Astrocyte of the hippocampus (primary cell): ENCODE results near the gene PIEZO1.

ENCODE experiments used
- DNase-seq: peaks from one replicate; pipeline ENCODE4 v3.0.0; 2011; ENCODE audit warnings: low read depth, low spot score

The PIEZO1 gene

DNA sequence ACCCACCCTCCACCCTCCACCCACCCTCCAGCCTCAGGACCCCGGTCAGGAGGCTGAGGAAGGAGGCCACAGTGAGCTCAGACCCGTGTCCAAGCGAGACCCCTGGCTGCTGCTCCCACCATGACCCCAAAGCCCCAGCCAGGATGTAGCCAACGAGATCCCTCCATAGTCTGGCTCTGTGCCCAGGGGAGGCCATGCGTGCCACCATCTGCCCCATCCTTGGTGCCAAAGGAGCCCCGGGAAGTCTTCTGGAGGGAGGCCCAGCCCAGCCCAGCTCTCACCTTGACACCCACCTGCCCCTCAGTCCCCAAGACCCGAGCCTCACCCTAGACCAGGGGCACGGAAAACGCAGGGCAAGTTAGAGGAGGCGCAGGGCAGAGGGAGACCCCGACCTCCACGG, 34.2 kb downstream of the PIEZO1 start:
- DNase-seq = no peak

DNA sequence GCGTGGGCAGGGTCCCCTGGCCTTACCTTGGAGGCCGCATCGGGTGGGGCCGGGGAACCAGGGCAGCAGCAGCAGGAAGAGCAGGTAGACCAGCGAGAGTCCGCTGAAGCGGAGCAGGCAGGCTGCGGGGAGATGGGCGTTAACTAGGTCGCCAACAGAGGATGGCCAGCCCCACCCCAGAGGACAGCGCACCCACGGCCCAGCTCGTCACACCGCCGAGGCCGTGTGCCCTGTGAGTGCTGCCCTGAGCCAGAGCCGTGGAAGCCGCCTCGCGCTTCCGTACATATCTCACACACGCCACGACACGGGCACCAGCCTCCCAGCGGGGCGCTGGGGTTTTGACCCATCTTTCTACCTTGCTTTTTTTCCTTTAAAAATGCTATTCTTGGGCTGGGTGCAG, 35.7 kb downstream of the PIEZO1 start:
- no peak for DNase-seq

DNA sequence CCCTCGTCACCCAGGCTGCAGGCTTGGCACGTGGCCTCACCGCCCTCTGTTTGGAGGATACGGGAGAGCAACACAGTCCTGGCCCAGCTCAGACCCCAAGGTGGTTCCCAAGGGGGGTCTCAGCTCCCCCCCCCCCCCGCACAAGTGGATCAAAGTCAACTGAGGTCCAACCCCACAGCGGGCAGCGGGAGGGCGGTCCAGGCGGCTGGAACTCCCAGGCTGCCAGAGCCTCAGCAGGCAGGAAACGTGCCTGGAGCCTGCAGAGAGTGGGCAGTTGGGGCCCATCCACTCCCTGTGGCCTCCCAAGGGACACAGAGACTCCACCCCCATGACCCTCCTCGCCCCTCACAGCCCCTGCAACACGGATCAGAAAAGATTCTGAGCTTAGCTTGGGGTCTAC, 36.7 kb downstream of the PIEZO1 start:
- DNase-seq = no peak

DNA sequence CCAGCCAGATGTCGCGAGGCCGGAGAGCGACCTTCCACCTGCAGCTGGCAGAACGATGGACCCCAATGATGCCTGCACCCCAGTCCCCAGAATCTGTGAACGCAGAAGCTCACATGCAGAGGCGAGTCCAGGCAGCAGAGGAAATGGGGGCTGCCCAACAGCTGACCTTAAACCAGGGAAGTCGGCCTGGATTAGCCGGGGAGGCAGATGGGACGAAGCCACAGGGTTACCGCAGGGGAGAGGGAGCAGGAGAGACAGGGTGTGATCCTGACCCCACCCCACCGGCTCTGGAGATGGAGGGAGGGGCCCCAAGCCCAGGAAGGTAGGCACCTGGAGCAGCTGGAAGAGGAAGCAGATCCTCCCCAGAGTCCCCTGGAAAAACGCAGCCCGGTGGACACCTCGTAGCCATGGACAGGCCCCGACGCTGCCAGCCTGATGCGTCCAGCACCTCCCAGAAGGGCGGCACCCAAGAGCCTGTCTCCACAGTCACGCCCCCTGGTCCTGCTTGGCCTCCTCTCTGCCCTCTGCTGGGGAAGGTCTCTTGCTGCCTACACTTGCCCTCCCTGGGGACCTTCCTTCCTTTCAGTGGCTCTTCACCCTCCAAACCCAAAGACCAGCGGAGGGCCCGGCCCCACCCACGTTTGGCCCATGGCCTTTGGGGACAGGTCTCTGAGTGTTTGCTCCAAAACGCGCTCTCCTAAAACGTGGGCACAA, 37.3 kb downstream of the PIEZO1 start:
- no peak for DNase-seq

DNA sequence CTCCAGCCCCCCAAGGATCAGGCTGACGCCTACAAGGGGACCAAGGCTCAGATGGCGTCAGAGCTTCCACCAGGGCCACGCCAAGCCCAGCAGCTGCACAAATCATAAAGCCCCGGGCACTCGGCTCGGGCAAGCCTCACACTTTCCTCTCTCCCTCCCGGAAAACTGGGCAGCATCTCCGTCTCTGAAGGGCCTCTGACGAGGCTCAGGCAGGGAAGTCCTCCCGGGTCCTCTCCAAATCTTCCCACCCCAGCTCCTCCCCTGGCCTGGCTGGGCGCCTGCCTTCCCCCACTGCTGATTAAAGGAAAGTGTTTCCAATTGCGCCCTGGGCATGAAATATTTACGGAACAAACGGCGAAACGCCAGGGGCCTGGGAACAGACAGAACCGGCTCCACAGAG, 38.5 kb downstream of the PIEZO1 start:
- DNase-seq = no peak

DNA sequence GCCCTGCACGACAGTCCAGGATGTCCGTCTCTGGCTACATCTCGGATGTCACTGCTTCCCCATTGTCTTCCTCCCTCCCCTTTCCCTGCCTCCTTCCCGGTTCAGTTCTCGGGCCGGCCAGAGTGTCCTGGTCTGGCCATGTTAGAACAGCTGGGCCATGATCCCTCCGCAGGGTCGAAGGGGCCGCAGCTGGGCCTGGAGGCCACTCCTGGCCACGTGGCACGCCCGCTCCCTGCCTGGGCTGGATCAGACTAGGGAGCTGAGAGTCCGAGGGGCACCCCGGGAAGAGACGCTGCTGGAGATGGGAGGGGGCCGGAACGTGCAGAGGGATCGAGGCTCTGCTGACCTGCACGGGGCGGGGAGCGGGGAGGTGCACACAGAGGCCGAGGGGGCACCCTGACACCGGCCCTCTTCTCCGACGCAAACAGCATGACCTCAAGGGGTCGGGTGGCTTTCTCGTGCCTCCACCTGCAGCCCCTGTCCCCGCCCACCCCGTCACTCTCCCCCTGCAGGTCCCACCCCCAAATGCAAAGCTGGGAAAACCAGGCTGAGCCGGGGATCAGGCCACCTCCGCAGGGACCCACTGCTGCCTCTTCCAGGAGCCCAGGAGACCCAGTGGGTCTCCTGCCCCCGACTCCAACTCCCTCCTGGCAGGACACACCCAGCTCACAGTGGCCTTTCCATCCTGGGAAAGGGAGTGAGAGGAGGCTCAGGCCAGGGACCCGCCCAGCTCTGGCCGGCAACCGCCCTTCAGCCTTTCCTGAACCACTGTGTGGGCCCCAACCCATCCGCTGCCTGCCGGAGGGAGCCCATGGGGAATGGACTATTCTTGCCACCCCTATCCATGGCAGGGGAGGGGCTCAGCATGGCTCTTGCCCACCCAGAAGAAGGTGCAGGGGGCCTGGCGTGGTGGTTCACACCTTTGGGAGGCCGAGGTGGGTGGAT, 40.2 kb downstream of the PIEZO1 start:
- DNase-seq = no peak

DNA sequence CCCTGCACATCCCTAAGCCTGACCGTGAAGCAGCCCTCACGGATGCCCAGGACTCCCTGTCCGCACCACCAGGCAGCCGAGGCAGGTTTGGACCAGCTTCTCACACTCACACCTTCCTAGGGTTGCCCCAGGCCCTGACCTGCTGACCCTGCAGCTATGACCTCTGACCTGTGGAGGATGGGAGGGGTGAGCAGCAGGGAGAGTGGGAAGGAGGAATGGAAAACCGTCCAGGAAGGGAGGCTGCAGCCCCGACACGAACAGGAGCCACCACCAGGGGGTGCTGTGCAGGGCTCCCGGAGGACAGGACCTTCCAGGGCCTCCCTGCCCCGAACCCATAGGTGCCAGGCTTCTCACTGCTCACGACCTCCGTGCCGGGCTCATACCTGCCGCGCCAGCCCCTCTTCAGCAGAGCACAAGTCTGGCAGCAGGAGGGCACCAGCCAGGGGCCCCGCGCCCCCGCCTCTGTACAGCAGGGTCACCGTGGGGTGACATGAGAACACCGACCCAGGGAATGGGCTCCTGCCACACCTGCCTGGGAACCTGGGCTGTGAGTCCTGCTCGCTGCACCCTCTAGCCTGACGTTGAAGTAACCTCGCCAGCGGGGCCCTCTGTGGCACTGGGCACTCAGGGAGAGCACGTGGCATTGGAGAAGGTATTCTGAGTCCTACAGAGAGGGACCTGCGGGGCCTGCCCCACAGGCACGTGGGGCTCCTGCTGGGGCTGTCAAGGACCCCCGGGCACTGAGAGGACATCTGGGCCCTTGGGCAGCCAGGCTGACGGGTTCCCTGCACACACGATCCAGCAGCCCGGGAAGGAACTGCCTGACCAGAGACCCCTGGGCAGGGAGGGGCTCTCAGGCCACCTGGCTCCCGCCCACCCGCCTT, 41.1 kb downstream of the PIEZO1 start:
- peak; percentile 85 for DNase-seq

DNA sequence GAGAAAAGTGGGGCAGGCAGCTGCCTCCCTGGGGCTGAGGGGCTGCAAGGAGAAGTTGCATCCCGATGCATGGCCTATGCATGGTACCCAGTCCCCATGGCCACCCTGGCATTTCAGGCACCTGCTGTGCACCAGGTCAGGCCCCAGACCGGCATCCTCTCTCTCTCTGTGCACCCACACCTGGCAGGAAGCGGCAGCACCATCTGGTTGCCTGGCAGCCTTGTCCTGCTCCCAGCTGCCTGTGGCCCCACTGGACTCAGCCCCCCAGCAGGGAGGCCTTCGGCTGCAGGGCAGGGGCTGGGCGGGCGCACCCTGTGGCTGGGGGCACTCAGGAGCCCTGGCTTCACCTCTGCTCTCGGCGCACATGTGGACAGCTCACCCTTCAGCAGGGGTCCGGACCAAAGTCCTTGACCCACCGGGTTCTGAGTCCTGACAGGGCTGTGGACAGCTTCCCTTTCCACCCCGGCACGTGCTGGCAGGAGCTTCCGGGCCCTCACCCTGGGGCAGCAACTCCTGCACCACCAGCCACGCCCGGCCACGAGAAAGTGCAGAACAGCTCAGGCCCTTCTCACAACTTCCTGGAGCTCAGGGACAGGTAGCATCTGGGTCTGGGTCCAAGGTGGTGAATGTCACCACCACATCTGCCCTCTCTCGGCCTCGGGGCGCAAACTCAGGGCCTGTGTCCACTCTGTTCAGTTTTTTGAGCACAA, 42.0 kb downstream of the PIEZO1 start:
- no peak for DNase-seq

DNA sequence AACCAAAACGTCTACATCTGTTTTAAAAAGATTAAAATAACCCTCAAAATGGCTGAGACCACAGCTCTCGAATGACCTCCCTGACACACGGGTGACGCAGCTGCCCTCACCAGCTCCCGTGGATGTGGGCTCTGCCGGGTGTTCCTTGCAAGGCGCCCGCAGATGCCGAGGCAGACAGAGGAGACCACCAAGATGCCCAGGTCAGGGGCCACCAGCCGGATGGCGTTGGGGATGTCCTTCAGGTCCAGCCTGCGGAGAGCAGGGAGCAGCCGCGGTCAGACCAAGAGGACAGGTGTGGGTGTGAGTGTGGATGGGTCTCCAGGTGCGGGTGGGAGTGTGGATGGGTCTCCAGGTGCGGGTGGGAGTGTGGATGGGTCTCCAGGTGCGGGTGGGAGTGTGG, 43.7 kb downstream of the PIEZO1 start:
- DNase-seq = no peak

DNA sequence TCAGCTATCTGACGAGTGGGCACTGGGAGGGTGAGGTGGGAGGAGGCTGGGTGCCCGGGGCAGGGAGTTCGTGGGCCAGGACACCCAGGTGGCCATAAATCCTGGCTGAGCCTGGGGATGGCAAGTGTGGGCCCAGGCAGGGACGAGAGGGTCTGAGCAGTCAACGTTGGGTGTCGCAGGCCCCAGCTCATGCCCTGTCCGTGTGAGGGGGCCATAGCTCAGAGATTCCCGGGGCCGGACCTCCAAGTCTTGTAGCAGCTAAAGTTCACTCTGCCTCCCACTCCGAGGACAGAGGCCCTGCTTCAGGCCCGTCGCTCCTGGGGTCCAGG, 44.3 kb downstream of the PIEZO1 start:
- no peak for DNase-seq

DNA sequence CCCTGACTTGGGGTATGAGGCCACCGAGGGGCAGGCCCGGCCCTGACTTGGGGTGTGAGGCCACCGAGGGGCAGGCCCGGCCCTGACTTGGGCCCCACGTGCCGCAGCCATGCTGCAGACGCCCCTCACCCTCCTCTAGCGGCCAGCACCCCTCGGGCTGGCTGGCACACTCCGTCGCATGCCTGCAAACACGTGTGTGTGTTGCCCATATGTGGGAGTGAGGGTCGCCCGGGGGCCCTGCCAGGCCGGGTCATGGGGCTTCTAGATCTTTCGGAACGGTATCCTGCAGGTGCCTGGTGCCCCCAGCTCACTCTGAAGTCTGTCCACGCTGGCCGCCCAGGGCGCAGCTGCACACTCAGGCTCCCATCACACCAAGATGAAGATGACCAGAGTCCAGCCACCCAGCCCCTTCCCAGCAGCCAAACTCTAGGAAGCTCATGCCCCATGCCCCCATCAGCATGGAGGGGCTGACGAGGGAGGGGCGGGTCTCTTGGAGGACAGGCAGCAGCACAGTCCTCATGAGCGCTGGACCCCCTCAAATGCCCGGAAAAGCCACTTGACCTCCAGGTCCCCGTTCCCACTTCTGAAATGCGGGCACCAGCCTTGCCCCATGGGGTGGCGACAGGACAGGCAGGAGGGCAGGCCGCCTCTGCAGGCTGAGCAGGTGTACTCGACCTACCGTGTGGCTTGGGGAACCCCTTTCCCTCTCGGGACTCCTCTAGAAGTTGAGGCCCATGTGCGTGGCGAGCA, 44.9 kb downstream of the PIEZO1 start:
- no peak for DNase-seq

DNA sequence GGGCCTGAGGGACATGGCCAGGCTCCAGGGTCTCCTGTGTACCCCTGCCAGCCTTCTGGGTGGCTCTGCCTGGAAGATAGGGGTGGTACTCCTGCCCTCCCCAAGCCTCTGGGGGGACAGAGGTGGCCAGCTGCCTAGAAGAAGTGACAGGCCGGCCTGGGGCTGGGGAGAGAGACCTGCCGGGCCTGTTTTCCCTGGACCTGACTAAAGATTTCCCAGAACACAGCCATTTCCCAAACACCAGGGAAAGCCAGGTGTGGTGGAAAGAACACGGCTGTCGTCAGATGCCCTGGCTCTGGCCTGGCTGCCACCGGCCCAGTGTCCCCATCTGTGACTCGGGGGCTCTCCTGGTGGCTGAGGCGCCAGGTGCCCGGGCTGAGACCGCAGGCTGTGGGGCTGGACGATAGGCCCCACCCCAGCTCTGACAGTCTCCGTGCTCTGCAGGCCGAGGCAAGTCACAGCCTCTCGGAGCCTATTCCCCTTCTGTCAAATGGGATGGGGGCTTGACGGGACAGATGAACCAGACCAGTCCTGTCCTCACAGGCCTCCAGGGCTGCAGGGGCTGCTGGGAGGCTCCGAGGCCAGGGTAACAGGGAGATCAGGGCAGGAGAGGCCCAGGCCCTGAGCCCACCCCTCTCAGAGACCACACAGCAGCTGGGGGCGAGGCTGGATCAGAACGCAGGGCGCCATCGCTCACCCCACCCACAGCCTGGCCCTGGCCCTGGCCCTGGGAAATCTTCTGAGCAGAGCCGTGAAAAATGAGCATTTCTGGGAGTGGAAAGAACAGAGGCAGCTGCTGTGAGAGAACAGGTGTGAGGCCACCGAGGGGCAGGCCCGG, 45.7 kb downstream of the PIEZO1 start:
- no peak for DNase-seq

DNA sequence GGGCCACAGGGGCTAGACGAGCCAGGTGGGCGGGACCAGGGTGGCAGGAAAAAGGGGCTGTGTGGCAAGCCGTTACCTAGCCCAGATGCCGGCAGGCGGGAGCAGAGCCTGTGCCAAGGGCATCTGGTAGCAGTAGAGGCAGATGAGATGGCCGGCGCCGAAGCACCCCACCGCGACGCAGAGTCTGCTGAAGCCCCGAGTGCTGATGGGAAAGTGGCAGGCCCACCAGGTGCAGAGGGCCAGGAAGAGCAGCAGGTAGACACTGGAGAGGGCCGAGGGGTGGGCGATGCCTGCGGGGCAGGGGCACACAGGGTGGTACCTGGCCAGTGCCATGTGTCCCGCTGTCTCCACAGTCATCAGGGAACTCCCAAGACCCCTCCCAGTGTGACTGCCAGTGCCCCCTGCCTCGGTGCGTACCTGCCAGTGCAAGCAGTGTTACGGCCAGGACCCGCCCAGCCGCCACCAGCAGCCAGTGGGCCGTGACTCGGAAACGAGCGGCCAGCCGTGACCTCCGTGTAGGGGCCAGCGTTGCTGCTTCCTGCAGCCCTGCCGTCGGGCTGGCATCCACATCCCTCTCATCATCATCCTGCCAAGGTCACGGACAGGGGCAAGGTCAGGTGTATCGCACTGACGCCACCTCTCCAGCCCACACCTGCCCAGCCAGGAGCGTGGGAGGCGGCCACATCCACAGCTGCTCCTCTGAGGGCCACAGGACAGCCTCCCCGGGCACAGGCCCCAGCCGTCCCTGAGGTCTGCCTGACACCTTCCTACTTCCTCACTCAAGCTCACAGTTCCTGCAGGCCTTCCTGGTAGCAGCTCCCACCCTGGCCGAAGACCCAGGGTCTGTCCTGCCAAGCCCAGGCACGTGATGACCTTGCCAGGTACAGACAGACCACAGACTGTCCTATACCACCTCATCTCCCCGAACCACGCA, 46.6 kb downstream of the PIEZO1 start:
- DNase-seq = no peak

DNA sequence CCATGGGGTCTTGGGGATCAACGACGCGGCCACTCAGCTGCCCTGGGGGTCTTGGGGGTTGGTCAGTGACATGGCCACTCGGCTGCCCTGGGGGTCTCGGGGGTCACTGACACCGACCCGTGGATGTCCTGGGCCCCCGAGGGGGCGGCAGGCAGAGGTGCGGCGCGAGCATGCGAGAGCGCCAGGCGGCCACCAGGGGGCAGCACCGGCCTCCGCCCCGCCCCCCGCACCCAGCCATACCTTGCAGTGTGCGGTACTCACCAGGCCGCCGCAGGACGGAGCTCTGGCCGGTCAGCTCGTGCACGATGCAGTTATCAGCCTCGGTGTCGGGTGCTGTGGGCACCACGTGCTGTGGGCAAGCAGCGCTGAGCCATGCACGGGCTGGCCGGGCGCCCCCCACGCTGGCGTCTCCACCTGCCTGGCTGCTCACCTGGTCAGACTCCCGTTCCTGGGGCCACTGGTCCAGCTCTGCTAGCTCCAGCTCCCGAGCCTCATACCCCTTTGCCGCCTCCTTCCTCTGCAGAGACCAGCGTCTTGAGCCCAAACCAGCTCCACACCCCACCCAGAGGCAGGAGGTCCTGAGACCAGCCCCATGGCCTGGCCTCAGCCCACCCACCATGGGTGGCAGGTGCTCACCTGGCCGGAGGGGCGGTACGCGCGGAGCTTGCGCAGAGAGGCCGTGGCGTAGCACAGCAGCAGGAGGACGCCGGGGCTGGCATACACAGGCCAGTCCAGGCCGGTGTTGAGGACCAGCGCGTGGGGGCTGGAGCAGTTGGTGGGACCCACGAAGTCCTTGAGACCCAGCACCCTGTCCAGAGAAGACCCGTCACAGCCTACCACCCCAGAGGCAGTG, 47.5 kb downstream of the PIEZO1 start:
- peak; percentile 84 for DNase-seq

DNA sequence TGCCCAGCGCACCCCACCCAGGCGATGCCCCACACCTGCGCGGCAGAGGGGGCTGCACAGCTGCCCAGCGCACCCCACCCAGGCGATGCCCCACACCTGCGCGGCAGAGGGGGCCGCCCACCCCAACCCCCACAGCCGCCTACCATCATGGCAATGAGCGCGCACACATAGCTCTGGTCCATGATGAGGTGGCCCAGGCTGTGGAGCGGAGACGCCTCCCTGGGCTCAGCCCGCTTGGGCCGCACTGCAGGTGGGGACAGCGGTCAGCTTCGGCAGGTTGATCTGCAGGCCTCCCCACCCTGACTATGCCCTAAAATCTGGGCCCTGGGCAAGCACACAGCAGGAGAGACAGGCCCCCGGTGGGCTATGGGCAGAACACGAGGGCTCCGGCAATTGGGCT, 48.5 kb downstream of the PIEZO1 start:
- DNase-seq = no peak

DNA sequence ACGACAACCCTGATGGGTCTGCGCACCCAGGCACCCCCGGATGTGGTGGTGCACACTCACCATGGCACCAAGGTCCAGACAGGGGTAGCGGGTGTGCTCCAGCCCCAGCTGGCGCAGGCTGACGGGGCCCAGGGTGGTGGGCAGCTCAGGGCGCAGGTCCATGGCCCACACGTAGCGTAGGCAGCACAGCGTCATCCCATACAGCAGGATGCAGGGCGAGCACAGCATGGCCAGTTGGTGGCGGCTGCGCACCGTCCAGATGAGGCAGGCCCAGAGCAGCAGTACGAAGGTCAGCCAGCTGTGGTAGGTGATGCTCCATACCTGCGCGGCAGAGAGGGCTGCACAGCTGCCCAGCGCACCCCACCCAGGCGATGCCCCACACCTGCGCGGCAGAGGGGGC, 48.9 kb downstream of the PIEZO1 start:
- no peak for DNase-seq

DNA sequence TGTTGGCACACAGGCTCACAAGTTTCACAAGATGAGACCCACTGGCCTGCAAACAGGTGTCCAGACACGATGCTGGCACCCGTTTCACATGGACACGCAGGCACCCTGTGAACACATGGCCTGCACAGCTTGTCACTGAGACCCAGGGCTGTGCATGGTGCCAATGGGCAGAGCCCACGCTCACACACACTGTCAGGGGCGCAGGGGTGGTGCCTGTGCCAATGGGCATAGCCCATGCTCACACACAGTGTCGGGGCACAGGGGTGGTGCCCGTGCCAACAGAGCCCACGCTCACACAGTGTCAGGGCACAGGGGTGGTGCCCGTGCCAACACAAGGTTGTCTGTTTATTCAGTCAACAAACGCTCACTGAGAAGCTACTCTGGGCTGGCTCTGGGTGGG, 49.4 kb downstream of the PIEZO1 start:
- DNase-seq = no peak

DNA sequence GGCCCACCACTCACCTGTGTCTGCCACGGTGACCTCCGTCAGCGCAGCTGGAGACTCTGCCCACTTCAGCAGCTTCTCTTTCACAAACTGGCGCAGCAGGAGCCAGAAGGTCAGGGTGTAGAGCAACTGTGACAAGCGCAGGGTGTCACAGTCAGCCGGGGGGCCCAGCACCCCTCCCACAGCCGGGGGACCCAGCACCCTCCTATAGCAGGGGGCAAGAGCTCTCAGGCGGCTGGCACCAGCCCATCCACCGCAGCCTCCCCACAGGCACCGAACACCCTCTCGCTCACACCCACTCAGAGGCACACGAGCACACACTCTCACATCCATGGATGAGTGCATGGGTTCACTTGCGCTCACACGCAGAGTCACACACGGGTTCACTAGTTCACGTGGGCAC, 49.9 kb downstream of the PIEZO1 start:
- no peak for DNase-seq
